Gastrocnemius medialis (tissue), 4 donors: ENCODE results near the gene FAAP20.

Experiments used
- CTCF ChIP-seq, 5 experiments: fragments of 450-650 bp in 3 of 5; fragments of 200-600 bp in 2 of 5; sonication (generic) in 2 of 5; IDR thresholded peaks in 4 of 5; conservative IDR thresholded peaks in 1 of 5; 1 replicate in 4 of 5; 2 replicates in 1 of 5; pipeline ENCODE4 v1.5.1; 2016 to 2019; ENCODE audit warnings: antibody characterized with exemption in 5 of 5, mild to moderate bottlenecking in 3 of 5, moderate library complexity in 3 of 5
- POLR2A ChIP-seq, 2 donors: fragments of 450-650 bp; IDR thresholded peaks; one replicate each; pipeline ENCODE4 v1.6.1; 2017; ENCODE audit warnings: antibody characterized with exemption in 2 of 2, mild to moderate bottlenecking in 2 of 2, moderate library complexity in 2 of 2

GRCh38 chr1:2168535-2168934, 26.0 kb downstream of the FAAP20 start:
- no peak for TF ChIP-seq POLR2A (IDR thresholded peaks at IDR 0.05)
- TF ChIP-seq CTCF (IDR thresholded peaks at IDR 0.05 in 4 of 5, conservative IDR thresholded peaks at IDR 0.05 in 1 of 5): no peak
